Astrocyte (in vitro differentiated cells and primary cell): ENCODE data around the gene PIP4K2A.

Experiments used
- EZH2 ChIP-seq: IDR thresholded peaks from 2 replicates; pipeline ENCODE4 v1.6.1; 2012; ENCODE audit warnings: mild to moderate bottlenecking, low read length, inconsistent platforms; ENCODE audit not compliant: insufficient read depth
- TF ChIP-seq, protein P1 (sequence below): IDR thresholded peaks from 2 replicates; pipeline ENCODE4 v1.5.1; 2011; ENCODE audit warnings: low read depth, mild to moderate bottlenecking, inconsistent platforms, low read length, moderate library complexity; ENCODE audit not compliant: insufficient read depth

GRCh38 chr10:22705527-22705926, 8.9 kb downstream of the PIP4K2A start:
- TF ChIP-seq, protein P1, sequence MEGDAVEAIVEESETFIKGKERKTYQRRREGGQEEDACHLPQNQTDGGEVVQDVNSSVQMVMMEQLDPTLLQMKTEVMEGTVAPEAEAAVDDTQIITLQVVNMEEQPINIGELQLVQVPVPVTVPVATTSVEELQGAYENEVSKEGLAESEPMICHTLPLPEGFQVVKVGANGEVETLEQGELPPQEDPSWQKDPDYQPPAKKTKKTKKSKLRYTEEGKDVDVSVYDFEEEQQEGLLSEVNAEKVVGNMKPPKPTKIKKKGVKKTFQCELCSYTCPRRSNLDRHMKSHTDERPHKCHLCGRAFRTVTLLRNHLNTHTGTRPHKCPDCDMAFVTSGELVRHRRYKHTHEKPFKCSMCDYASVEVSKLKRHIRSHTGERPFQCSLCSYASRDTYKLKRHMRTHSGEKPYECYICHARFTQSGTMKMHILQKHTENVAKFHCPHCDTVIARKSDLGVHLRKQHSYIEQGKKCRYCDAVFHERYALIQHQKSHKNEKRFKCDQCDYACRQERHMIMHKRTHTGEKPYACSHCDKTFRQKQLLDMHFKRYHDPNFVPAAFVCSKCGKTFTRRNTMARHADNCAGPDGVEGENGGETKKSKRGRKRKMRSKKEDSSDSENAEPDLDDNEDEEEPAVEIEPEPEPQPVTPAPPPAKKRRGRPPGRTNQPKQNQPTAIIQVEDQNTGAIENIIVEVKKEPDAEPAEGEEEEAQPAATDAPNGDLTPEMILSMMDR: no peak
- TF ChIP-seq EZH2: no peak
